ENCODE data around the gene SH3RF3. TPM values are rescaled to one million over a fixed set of nuclear protein-coding genes. Genes with fewer than 3 reads are reported as not detected.

The SH3RF3 gene
- polyA plus RNA-seq, 1 of the 3 experiments (the other 2 are of a cell fraction) = 1.9 TPM

- TF ChIP-seq CTCF (IDR thresholded peaks at IDR 0.05) = no peak
- no peak for TF ChIP-seq TCF12 (IDR thresholded peaks at IDR 0.05)
- no peak for TF ChIP-seq ELF1 (IDR thresholded peaks at IDR 0.05)
- TF ChIP-seq IRF3 (IDR thresholded peaks at IDR 0.05; ENCODE audit: low read depth, low read length) = no peak
- no peak for TF ChIP-seq JUND (IDR thresholded peaks at IDR 0.05)
- no peak for TF ChIP-seq CHD2 (IDR thresholded peaks at IDR 0.05; ENCODE audit: low read length, partially characterized antibody)
Observed at GRCh38 chr2:109433486-109433885, 304.5 kb downstream of the SH3RF3 start (continued).

GRCh38 chr2:109433926-109434325, 304.9 kb downstream of the SH3RF3 start:
- ChIA-PET CTCF (interaction anchor here (0.6 to 1.2 kb wide), 2 partner anchors 76 to 168 kb away, joined by 3 to 7 read pairs; no protein-coding TSS in a partner anchor), POLR2A (no interaction called here)
- TF ChIP-seq RXRA (IDR thresholded peaks at IDR 0.05; ENCODE audit: borderline replicate concordance, low read depth) (no peak), SIN3A (IDR thresholded peaks at IDR 0.05; ENCODE audit: borderline replicate concordance, low read depth, low read length) (no peak), ELF1 (IDR thresholded peaks at IDR 0.05) (no peak)
- Histone ChIP-seq H3K9me2 (no peaks in the 10 kb centered on the region), H3K9me3 (no peaks in the 10 kb centered on the region), H3K9ac (no peak overlapping the region), H3K27ac (ENCODE audit: low read depth in 2 of 2, low read length in 1 of 2) (no peak overlapping the region), H3K4me1 (ENCODE audit: control insufficient read depth in 1 of 2, insufficient read depth in 2 of 2, low read depth in 1 of 2, low read length in 1 of 2) (no peaks in the 10 kb centered on the region; a peak in 1 of 4 replicates), H3F3A (replicated peaks; ENCODE audit: insufficient read depth) (no peaks in the 10 kb centered on the region), H4K20me1 (ENCODE audit: insufficient read depth) (no peaks in the 10 kb centered on the region), H3K4me2 (no peak overlapping the region), H3K79me2 (ENCODE audit: insufficient read depth) (no peaks in the 10 kb centered on the region), H3K36me3 (replicated peaks in 1 of 2; ENCODE audit: control insufficient read depth in 1 of 2, insufficient read depth in 2 of 2, low read length in 1 of 2) (peaks cover 5 to 9% of the 10 kb centered on the region in 2 experiments), H3K4me3 (ENCODE audit: low read depth in 2 of 2, low read length in 1 of 2) (no peak overlapping the region), H2AFZ (ENCODE audit: low read depth) (no peak overlapping the region), H3K27me3 (ENCODE audit: insufficient read depth) (no peaks in the 10 kb centered on the region)
- 90% methylated on average over 7 of the region's 10 CpGs for WGBS (ENCODE audit: low lambda C conversion rate)
- DNase-seq = no peak

- no peak overlapping the region for H3K4me2 ChIP-seq
- H3K9me3 ChIP-seq = no peaks in the 10 kb centered on the region
- H2AFZ ChIP-seq (ENCODE audit: low read depth) = no peak overlapping the region
- POLR2A ChIA-PET = no interaction called here
- 94% methylated on average over 9 of the region's 9 CpGs for WGBS (ENCODE audit: low lambda C conversion rate)
- H4K20me1 ChIP-seq (ENCODE audit: insufficient read depth) = no peaks in the 10 kb centered on the region
- DNase-seq = no peak
- no peaks in the 10 kb centered on the region for H3K9me2 ChIP-seq
- H3K27ac ChIP-seq (ENCODE audit: low read depth in 2 of 2, low read length in 1 of 2) = no peak overlapping the region
- H3K79me2 ChIP-seq (ENCODE audit: insufficient read depth) = no peaks in the 10 kb centered on the region
- no peaks in the 10 kb centered on the region for H3K27me3 ChIP-seq (ENCODE audit: insufficient read depth)
- H3K9ac ChIP-seq = no peak overlapping the region
- CTCF ChIA-PET = interaction anchor here (0.6 to 1.2 kb wide), 2 partner anchors 76 to 169 kb away, joined by 3 to 7 read pairs; no protein-coding TSS in a partner anchor
- no peaks in the 10 kb centered on the region; a peak in 1 of 4 replicates for H3K4me1 ChIP-seq (ENCODE audit: control insufficient read depth in 1 of 2, insufficient read depth in 2 of 2, low read depth in 1 of 2, low read length in 1 of 2)
- H3K4me3 ChIP-seq (ENCODE audit: low read depth in 2 of 2, low read length in 1 of 2) = no peak overlapping the region
- H3K36me3 ChIP-seq (replicated peaks in 1 of 2; ENCODE audit: control insufficient read depth in 1 of 2, insufficient read depth in 2 of 2, low read length in 1 of 2) = peaks cover 5 to 9% of the 10 kb centered on the region in 2 experiments
- no peaks in the 10 kb centered on the region for H3F3A ChIP-seq (replicated peaks; ENCODE audit: insufficient read depth)
- no peak for TF ChIP-seq MAX (IDR thresholded peaks at IDR 0.05; ENCODE audit: low read depth)
- TF ChIP-seq EP300 (IDR thresholded peaks at IDR 0.05; ENCODE audit: borderline replicate concordance in 1 of 2, low read depth in 1 of 2, low read length in 1 of 2) = no peak
- TF ChIP-seq CHD2 (IDR thresholded peaks at IDR 0.05; ENCODE audit: low read length, partially characterized antibody) = no peak
- no peak for TF ChIP-seq RXRA (IDR thresholded peaks at IDR 0.05; ENCODE audit: borderline replicate concordance, low read depth)
- TF ChIP-seq TAF1 (IDR thresholded peaks at IDR 0.05; ENCODE audit: borderline replicate concordance, low read depth, low read length) = no peak
- TF ChIP-seq ELF1 (IDR thresholded peaks at IDR 0.05) = no peak
- no peak for TF ChIP-seq GABPA (IDR thresholded peaks at IDR 0.05; ENCODE audit: low read depth)
- no peak for TF ChIP-seq MXI1 (IDR thresholded peaks at IDR 0.05; ENCODE audit: low read depth, low read length)
- no peak for TF ChIP-seq USF1 (IDR thresholded peaks at IDR 0.05; ENCODE audit: borderline replicate concordance, low read depth)
- TF ChIP-seq TCF12 (IDR thresholded peaks at IDR 0.05) = no peak
- TF ChIP-seq TEAD4 (IDR thresholded peaks at IDR 0.05; ENCODE audit: borderline replicate concordance, insufficient read depth) = no peak
- TF ChIP-seq REST (IDR thresholded peaks at IDR 0.05; ENCODE audit: low read depth, low read length) = no peak
Observed at GRCh38 chr2:109434351-109434750, 305.3 kb downstream of the SH3RF3 start.

Data from SK-N-SH (cell line).